Psoas muscle (tissue), 8 donors: ENCODE measurements around the gene CLCNKA. TPM values are rescaled to one million over a fixed set of nuclear protein-coding genes. Genes with fewer than 3 reads are reported as not detected.

Experiments
- ATAC-seq, 4 donors: fragments of 200-7000 bp; cut with Tn5 transposase; one replicate each; pipeline ENCODE4 v1.9.1; 2020; ENCODE audit warnings: moderate library complexity in 3 of 4, mild to moderate bottlenecking in 2 of 4
- DNase-seq, 2 donors: peaks; one replicate each; pipeline ENCODE4 v3.0.0-alpha.2; 2020
- H3K27ac ChIP-seq: fragments of 200-600 bp; one replicate; pipeline ENCODE4 v1.8.0; 2022
- H3K27me3 ChIP-seq, 3 donors: fragments of 200-600 bp in 1 of 3; one replicate each; pipeline versions ENCODE4 v1.6.1 to v1.8.0; 2013 to 2022; ENCODE audit warnings: low read length in 2 of 3, mild to moderate bottlenecking in 2 of 3, moderate library complexity in 1 of 3; ENCODE audit not compliant: insufficient read depth in 3 of 3
- H3K36me3 ChIP-seq, 2 donors: fragments of 200-600 bp in 1 of 2; one replicate each; pipeline versions ENCODE4 v1.6.1 to v1.8.0; 2013 to 2022; ENCODE audit warnings: low read depth in 1 of 2, mild to moderate bottlenecking in 1 of 2, moderate library complexity in 1 of 2; ENCODE audit not compliant: insufficient read depth in 1 of 2
- H3K4me1 ChIP-seq: fragments of 200-600 bp; one replicate; pipeline ENCODE4 v1.8.0; 2022
- H3K4me3 ChIP-seq: fragments of 200-600 bp; one replicate; pipeline ENCODE4 v1.8.0; 2022; ENCODE audit warnings: mild to moderate bottlenecking
- H3K9me3 ChIP-seq: fragments of 200-600 bp; one replicate; pipeline ENCODE4 v1.8.0; 2022
- WGBS, 3 donors: extraction: QIAGEN DNeasy Blood & Tissue Kit; methylation state at CpG; one replicate each; pipeline versions ENCODE4 v1.1.6 to v1.1.7; 2013; 5-methylcytosine and 5-hydroxymethylcytosine counted together
- intact Hi-C, 2 donors: fragments of 100-400 bp; cut with DNase I; formaldehyde crosslinking; loops; one replicate each; pipeline versions ENCODE4 v1.11.0 to v1.14.2; 2022
- polyA plus RNA-seq, 3 donors: library from polyadenylated mRNA; stranded (reverse); fragments of 200-250 nt; gene quantifications; one replicate each; pipeline ENCODE4 v1.2.3, GENCODE V29; 2013
- total RNA-seq, 4 donors: library from RNA; stranded (reverse); fragmentation: NEBNext Ultra II Directional in 2 of 4; extraction: Animal tissue kit (Norgen Biotek cat#: 25700) in 2 of 4; gene quantifications; one replicate each; pipeline versions ENCODE4 v1.2.1 to v1.2.4, GENCODE V29; 2021 to 2023
- TF ChIP-seq, protein P1 (sequence below): fragments of 200-600 bp; IDR thresholded peaks from one replicate; pipeline ENCODE4 v1.8.0; 2022; ENCODE audit warnings: antibody characterized with exemption
- donor health status: healthy with polysubstance abuse.
- donor health status: DM: no; HTN: no; CAD: no; lungs with moderate emphysema.
- donor health status: Bipolar disorder and iron deficiency.
- donor health status: healthy.
- donor health status: DM: yes; HTN: yes; CAD: no.
- donor health status: DM: no; HTN: no; CAD: no.
- donor health status: DM: no; HTN: no; CAD: no.
- donor health status: DM: yes; HTN: yes; CAD: no.

CLCNKA gene
- total and polyA plus RNA-seq, 7 donors, result 0.30 to 2.2 (median 1.2) TPM

DNA sequence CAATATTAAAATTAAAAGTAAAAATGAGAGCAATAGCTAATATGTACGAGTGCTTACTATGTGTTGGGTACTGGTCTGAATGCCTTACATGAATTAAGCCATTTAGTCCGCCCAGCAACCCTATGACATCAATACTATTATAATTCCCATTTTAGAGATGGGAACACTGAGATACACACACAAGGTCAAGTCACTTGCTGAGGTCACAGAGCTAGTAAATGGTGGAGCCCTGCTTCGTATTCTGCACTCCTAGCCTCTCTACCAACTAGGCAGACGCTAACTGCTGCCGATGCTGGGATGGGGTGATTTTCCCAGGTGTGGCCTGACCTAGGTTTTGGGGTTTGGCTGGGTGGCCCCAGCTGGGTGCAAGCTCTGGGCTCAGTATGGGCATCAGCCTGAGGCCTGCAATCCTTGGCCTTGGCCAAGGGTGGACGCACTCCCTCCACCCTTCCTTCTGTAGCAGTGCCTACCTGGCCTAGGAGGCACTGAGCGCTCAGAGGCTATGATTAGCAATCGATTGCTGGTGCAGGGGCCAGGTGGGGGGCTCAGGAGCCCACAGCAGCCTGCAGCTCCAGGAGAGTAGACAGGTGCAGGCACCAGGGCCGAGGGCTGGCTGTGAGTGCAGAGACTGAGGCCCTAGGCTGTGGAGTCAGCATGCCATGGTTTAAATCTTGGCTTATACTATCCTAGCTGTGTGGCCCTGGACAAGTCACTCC lies 49.0 kb downstream of the CLCNKA start:
- H3K4me3 ChIP-seq, result no peak overlapping the region
- H3K27ac ChIP-seq, result no peak overlapping the region
- no peaks in the 10 kb centered on the region for H3K4me1 ChIP-seq
- ATAC-seq (no peak), DNase-seq (no peak)
- no peaks in the 10 kb centered on the region for H3K9me3 ChIP-seq
- TF ChIP-seq, protein P1, sequence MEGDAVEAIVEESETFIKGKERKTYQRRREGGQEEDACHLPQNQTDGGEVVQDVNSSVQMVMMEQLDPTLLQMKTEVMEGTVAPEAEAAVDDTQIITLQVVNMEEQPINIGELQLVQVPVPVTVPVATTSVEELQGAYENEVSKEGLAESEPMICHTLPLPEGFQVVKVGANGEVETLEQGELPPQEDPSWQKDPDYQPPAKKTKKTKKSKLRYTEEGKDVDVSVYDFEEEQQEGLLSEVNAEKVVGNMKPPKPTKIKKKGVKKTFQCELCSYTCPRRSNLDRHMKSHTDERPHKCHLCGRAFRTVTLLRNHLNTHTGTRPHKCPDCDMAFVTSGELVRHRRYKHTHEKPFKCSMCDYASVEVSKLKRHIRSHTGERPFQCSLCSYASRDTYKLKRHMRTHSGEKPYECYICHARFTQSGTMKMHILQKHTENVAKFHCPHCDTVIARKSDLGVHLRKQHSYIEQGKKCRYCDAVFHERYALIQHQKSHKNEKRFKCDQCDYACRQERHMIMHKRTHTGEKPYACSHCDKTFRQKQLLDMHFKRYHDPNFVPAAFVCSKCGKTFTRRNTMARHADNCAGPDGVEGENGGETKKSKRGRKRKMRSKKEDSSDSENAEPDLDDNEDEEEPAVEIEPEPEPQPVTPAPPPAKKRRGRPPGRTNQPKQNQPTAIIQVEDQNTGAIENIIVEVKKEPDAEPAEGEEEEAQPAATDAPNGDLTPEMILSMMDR, result no peak
- intact Hi-C loops, result no loop called here
- 88 to 91% (median 89%) methylated on average over 9 of the region's 9 CpGs for WGBS, 3 donors
- no peaks in the 10 kb centered on the region for H3K36me3 ChIP-seq
- H3K27me3 ChIP-seq, result peaks cover 0 to 22% (median 2%) of the 10 kb centered on the region in 3 donors

DNA sequence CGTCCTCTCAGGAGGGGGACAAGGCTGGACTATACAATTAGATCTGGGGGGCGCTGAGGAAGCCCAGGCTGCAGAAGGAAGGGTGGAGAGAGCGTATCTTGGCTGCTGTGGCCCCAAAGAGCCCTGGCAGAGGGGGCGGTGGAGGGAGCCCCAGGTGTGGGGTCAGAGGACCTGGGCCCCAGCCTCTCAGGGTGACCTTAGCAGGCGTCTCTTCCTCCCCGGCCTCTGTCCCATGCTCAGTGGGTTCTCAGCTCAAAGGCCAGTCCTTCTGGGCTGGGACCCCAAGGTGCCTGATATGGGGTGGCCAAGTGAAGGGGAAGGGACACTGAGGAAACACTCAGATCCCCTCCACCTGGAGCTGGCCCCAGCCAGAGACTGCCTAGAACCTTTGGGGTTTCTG lies 49.8 kb downstream of the CLCNKA start:
- peaks cover 0 to 22% (median 2%) of the 10 kb centered on the region in 3 donors for H3K27me3 ChIP-seq
- no peaks in the 10 kb centered on the region for H3K36me3 ChIP-seq
- H3K4me3 ChIP-seq, result no peak overlapping the region
- TF ChIP-seq, protein P1, result no peak
- DNase-seq, result no peak
- intact Hi-C loops, result no loop called here
- H3K27ac ChIP-seq, result no peak overlapping the region
- no peak for ATAC-seq
- H3K9me3 ChIP-seq, result no peaks in the 10 kb centered on the region
- no peaks in the 10 kb centered on the region for H3K4me1 ChIP-seq
- WGBS, 3 donors, result 96 to 97% (median 96%) methylated on average over 6 of the region's 6 CpGs

DNA sequence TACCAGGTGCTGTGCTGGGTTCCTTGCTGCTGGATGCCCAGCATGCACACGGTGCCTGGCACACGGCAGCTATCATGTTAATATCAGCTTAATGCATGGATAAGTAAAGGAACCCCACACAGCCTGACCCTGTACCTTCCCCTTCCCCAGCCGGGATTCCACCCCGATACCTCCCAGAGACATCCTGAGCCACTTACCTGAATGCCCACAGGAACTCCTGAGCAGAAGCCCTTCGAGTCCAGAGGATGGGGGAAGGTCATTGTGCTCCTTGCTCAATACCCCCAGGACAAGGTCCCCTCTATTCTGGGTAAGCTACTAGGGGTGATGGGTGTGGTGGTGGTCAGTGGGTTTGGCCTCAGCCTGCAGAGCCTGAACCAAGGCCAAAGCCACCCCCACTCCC lies 50.3 kb downstream of the CLCNKA start:
- TF ChIP-seq, protein P1, result no peak
- Histone ChIP-seq H3K4me1 (no peaks in the 10 kb centered on the region), H3K9me3 (no peaks in the 10 kb centered on the region), H3K27ac (no peak overlapping the region), H3K27me3 (peaks cover 0 to 22% (median 2%) of the 10 kb centered on the region in 3 donors), H3K36me3 (no peaks in the 10 kb centered on the region), H3K4me3 (no peak overlapping the region)
- DNase-seq (no peak), ATAC-seq (no peak)
- intact Hi-C loops, result no loop called here
- WGBS, 3 donors, result 75 to 82% (median 77%) methylated on average over 5 of the region's 5 CpGs

DNA sequence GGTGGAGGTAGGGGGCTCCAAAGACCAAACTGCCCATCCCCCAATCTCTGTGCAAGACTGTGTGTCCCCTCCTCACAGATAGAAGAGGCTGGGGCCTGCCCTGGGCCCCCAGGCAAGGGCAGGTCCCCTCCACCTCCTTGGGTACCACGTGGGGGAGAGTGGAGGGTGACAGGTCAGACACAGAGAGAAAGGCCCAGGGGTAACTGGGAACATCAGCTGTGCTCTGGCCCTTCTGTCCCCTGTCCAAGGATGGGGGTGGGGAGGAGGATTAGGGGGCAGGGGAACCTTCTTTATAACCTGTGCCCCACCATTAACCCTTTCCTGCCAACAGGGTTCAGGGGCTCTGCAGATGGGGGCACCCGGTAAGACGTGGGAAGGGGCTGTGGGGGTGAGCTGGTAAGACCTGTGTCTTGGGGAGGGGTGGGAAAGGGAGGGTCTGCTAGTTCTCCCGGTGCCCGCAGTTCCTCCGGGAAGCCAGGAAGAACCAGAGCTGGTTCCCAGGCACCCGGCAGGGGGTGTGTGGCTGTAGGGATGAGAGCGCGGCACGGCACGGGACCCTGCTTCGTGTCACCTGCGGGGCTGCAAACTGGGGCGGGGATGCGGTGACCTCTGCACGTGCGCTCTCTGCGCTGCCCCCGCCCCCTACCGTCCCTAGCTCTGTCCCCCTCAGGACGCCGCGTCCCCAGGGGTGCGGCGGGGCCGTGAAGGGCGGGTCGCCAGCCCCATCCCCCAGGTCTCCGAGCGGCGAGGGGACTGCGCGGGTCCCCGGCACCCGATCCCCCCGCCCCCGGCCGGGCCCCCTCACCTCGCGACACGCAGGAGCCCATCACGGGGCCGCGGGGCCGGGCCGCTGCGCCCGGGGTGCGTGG lies 51.0 kb downstream of the CLCNKA start:
- no peak overlapping the region for H3K27ac ChIP-seq
- DNase-seq (no peak), ATAC-seq (no peak)
- TF ChIP-seq, protein P1, result no peak
- H3K27me3 ChIP-seq, result peaks cover 0 to 18% (median 2%) of the 10 kb centered on the region in 3 donors
- intact Hi-C loops, result no loop called here
- H3K36me3 ChIP-seq, result no peaks in the 10 kb centered on the region
- H3K4me3 ChIP-seq, result peak overlapping the region; percentile 52
- no peaks in the 10 kb centered on the region for H3K4me1 ChIP-seq
- WGBS, 3 donors, result 7 to 19% (median 13%) methylated on average over 16 to 49 of the region's 49 CpGs
- H3K9me3 ChIP-seq, result no peaks in the 10 kb centered on the region
